ENCODE data around the gene HECW1.

DNA sequence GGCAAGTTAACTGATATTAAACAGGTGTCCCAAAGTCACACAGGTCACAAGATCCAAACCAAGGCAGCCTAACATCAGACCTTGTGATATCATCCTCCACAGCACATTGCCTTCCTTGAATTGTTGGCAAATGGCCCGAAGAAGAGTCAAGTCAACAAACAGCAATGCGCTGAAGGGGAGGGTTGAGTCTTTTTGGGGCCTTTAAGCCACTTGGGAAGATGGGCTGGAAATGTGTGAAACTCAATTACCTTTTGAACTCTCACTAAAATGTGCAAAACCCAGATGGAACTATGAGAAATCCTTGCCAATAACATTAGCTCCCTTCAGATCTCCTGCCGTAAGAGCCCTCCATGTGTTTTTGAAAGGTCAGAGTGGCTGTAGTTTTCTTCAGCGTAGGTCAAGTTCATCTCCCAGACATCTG, 422.6 kb downstream of the HECW1 start:
- TF ChIP-seq, protein P1, sequence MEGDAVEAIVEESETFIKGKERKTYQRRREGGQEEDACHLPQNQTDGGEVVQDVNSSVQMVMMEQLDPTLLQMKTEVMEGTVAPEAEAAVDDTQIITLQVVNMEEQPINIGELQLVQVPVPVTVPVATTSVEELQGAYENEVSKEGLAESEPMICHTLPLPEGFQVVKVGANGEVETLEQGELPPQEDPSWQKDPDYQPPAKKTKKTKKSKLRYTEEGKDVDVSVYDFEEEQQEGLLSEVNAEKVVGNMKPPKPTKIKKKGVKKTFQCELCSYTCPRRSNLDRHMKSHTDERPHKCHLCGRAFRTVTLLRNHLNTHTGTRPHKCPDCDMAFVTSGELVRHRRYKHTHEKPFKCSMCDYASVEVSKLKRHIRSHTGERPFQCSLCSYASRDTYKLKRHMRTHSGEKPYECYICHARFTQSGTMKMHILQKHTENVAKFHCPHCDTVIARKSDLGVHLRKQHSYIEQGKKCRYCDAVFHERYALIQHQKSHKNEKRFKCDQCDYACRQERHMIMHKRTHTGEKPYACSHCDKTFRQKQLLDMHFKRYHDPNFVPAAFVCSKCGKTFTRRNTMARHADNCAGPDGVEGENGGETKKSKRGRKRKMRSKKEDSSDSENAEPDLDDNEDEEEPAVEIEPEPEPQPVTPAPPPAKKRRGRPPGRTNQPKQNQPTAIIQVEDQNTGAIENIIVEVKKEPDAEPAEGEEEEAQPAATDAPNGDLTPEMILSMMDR (IDR thresholded peaks at IDR 0.05), result no peak
- TF ChIP-seq EZH2 (IDR thresholded peaks at IDR 0.05; ENCODE audit: borderline replicate concordance, insufficient read depth, low read depth, low read length, poor library complexity, severe bottlenecking), result no peak

Data from B cell (primary cell).